ENCODE data around the gene PPP4R4.

The PPP4R4 gene, protein sequence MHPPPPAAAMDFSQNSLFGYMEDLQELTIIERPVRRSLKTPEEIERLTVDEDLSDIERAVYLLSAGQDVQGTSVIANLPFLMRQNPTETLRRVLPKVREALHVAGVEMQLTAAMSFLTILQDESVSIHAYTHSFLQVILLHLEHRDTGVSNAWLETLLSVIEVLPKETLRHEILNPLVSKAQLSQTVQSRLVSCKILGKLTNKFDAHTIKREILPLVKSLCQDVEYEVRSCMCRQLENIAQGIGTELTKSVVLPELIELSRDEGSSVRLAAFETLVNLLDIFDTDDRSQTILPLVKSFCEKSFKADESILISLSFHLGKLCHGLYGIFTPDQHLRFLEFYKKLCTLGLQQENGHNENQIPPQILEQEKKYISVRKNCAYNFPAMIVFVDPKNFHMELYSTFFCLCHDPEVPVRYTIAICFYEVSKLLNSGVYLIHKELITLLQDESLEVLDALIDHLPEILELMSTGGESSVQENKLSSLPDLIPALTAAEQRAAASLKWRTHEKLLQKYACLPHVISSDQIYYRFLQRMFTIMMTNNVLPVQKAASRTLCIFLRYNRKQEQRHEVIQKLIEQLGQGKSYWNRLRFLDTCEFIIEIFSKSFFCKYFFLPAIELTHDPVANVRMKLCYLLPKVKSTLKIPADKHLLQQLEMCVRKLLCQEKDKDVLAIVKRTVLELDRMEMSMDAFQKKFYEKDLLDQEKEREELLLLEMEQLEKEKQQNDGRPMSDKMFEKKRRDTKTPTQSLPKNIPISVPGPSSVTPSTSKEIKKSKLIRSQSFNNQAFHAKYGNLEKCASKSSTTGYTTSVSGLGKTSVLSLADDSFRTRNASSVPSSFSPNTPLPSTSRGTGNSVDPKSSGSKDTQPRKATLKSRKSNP

DNA sequence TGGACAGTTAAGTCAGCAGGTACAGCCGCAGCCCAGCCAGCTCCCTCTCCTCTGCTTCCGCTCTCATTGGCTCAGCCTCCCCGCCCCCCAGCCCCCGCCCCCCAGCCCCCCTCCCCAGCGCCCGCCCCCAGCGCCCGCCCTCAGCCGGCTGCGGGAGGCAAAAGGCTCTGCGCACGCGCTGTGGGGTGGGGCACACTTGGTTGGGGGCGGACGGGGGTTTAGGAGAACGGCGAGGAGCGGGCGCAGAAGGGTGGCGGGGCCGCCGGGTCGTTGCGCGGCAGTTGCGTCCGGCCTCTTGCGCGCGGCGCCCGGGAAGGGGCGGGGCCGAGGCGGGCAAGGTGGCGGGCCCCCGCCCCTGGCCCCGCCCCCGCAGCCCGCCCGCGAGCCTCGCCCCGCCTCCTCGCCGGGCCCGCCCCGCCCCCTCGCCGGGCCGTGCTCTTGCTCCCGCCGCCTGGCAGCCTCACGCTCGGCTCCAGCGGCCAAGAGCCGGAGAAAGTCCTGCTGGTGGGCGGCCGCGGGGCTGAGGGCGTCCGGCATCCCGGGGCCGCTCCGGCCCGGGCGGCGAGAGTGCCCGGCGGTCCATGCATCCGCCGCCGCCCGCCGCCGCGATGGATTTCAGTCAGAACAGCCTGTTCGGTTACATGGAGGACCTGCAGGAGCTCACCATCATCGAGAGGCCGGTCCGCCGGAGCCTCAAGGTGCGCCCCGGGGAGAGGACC lies at the start of gene PPP4R4:
PPP4R4 (plus strand) TSS at position 438 of the 719 bp plus-strand sequence; CDS start at position 582, 144 bp downstream.
- H4K20me1 ChIP-seq, result peaks cover 23% of the 10 kb centered on the region; the same call in 1 of the 2 replicates

DNA sequence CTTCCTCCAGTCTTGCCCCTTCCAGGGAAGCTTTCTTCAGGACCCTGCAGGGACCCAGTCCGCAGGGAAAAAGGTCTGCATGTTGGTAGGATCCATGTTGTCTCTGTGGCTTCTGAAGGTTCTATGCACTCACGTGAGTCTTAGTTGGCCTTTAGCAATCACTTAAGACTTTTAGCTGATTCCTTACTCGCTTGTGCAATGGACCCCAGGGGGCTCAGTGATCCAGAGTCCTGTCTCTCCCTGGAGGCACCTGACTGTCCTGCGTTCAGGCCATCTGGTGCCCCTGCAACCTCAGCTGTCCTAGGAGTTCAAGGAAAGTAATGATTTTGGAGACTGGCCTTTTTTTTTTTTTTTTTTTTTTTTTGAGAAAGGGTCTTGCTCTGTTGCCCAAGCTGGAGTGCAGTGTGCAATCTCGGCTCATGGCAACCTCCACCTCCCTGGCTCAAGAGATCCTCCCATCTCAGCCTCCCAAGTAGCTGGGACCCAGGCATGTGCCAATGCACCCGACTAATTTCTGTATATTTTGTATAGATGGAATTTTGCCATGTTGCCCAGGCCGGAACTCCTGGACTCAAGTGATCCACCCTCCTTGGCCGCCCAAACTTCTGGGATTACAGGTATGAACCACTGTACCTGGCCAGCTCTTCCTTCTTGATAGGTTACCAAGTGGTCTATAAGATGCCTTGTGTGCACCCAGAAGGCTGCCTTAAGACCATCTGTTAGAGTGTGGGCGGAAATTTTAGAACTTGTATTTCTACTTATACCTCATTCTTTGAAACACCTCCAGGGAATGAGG lies 49.3 kb upstream of the PPP4R4 start:
- Histone ChIP-seq H3K4me2 (peak overlapping the region; percentile 22; the same call in 1 of the 2 replicates), H3K4me3 (no peak overlapping the region)

More for the DNA sequence above, at the start of gene PPP4R4:
- Histone ChIP-seq H3K27me3 (peaks cover 40% of the 10 kb centered on the region), H3K27ac (peak within 1 kb of the TSS; percentile 60; the same call in 1 of the 2 replicates), H3K36me3 (no peaks in the 10 kb centered on the region), H3K9ac (peak within 1 kb of the TSS; percentile 70; the same call in 1 of the 2 replicates), H3K9me3 (no peaks in the 10 kb centered on the region), H3K4me1 (peaks cover 5% of the 10 kb centered on the region; the same call in 1 of the 2 replicates), H3K4me3 (peak within 1 kb of the TSS; percentile 75), H3K4me2 (peak within 1 kb of the TSS; percentile 94)
- no peak for TF ChIP-seq Cebpa-rat (IDR thresholded peaks at IDR 0.05)

DNA sequence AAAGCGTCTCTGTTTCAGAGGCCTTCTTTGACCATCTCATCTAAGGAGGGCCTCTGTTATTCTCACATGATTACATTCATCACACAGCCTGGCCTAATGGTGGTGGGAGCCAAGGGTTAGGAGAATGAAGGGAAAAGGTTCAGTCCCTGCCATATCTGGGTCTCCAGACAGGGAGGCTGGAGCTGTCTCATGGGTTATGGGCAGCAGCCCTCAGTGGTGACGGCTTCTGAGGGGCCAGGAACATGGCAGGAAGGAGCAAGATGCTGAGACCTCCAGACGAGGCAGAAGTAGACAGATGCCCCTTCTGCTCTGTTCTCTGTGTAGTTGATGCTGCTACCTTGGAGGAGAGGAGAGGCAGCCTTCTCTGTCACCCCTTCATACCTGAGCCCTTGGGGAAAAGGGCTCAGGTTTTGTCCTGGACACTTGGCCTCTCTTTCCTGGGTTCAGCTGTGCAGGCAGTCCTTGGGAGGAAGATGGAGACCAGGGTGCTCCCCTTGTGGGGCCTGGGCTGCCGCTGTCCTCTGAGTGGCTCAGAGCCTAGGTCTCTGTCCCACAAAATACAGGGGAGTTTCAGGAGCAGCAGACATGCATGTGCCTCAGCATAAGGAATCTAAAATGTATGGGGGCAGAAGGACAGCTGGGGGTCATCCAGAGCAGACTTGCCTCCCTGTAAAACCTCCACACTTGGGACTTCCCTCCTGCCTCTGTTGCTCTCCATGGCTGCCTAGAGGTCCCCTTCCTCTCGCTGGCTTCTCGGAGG lies 48.3 kb upstream of the PPP4R4 start:
- Histone ChIP-seq H3K9ac (no peak overlapping the region), H3K4me1 (peaks cover 18% of the 10 kb centered on the region), H3K36me3 (no peaks in the 10 kb centered on the region; the same call in 1 of the 2 replicates), H4K20me1 (no peaks in the 10 kb centered on the region), H3K4me2 (no peak overlapping the region), H3K9me3 (peaks cover 11% of the 10 kb centered on the region), H3K4me3 (no peak overlapping the region), H3K27me3 (no peaks in the 10 kb centered on the region), H3K27ac (no peak overlapping the region)
- no peak for TF ChIP-seq Cebpa-rat (IDR thresholded peaks at IDR 0.05)

More for the DNA sequence above, 49.3 kb upstream of the PPP4R4 start:
- no peak overlapping the region for H3K27ac ChIP-seq
- peaks cover 18% of the 10 kb centered on the region for H3K4me1 ChIP-seq
- no peaks in the 10 kb centered on the region for H3K27me3 ChIP-seq
- no peaks in the 10 kb centered on the region for H4K20me1 ChIP-seq
- no peak overlapping the region for H3K9ac ChIP-seq
- H3K36me3 ChIP-seq, result no peaks in the 10 kb centered on the region; the same call in 1 of the 2 replicates
- no peak for TF ChIP-seq Cebpa-rat (IDR thresholded peaks at IDR 0.05)
- H3K9me3 ChIP-seq, result peaks cover 22% of the 10 kb centered on the region

DNA sequence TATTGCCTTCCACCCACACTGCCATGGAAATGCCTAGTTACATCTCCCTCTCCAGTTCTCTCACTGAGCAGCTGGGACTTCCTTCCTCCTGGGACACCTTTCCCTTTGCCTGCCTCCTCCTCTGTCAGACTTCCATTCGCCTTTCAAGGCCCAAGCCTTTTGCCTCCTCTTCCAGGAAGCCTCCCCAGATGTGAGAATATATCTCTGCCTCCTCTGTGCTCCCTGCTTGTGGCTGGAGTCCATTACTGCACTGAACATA lies 47.8 kb upstream of the PPP4R4 start:
- Histone ChIP-seq H3K9me3 (peaks cover 6% of the 10 kb centered on the region; the same call in 1 of the 2 replicates), H3K4me1 (peaks cover 18% of the 10 kb centered on the region), H3K9ac (no peak overlapping the region), H4K20me1 (no peaks in the 10 kb centered on the region), H3K4me3 (no peak overlapping the region), H3K27me3 (no peaks in the 10 kb centered on the region), H3K27ac (no peak overlapping the region), H3K4me2 (no peak overlapping the region), H3K36me3 (no peaks in the 10 kb centered on the region; the same call in 1 of the 2 replicates)
- TF ChIP-seq Cebpa-rat (IDR thresholded peaks at IDR 0.05), result no peak

DNA sequence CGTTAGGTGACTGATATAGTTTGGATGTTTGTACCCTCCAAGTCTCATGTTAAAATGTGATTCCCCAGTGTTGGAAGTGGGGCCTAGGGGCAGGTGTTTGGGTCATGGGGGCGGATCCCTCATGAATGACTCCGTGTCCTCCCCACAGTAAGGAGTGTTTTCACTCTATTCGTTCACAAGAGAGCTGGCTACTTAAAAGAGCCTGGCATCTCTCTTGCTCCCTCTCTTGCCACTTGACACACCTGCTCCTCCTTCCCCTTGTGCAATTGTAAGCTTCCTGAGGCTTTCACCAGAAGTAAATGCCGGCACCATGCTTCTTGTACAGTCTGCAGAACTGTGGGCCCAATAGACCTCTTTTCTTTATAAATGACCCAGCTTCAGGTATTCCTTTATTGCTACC lies 47.3 kb upstream of the PPP4R4 start:
- TF ChIP-seq Cebpa-rat (IDR thresholded peaks at IDR 0.05), result no peak
- Histone ChIP-seq H3K9ac (no peak overlapping the region), H3K27ac (no peak overlapping the region), H4K20me1 (no peaks in the 10 kb centered on the region), H3K36me3 (no peaks in the 10 kb centered on the region; the same call in 1 of the 2 replicates), H3K4me2 (no peak overlapping the region), H3K4me1 (peaks cover 18% of the 10 kb centered on the region), H3K4me3 (no peak overlapping the region), H3K9me3 (peaks cover 6% of the 10 kb centered on the region; the same call in 1 of the 2 replicates), H3K27me3 (no peaks in the 10 kb centered on the region)

DNA sequence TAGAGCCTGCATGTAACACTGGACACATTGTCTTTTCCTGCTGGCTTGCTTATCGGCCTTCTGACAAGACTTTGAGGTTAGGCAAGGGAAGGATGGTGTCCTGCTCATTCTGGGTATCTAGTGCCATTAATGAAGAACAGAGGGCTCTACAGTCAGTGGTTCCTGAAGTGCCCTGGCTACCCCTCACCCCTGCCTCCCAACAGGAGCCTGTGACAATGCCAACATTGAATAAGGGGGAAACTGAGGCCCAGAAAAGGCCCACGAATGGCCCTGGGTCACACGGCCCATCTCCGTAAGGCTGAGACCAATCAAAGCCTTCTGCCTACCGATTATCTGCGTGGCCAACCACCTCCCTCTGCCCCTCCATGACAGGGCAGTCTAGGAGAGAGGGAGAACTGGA lies 46.8 kb upstream of the PPP4R4 start:
- Histone ChIP-seq H3K4me3 (no peak overlapping the region), H3K9me3 (peaks cover 6% of the 10 kb centered on the region; the same call in 1 of the 2 replicates), H4K20me1 (no peaks in the 10 kb centered on the region), H3K9ac (no peak overlapping the region), H3K4me2 (no peak overlapping the region), H3K27me3 (no peaks in the 10 kb centered on the region), H3K27ac (no peak overlapping the region), H3K4me1 (peaks cover 18% of the 10 kb centered on the region), H3K36me3 (no peaks in the 10 kb centered on the region; the same call in 1 of the 2 replicates)
- no peak for TF ChIP-seq Cebpa-rat (IDR thresholded peaks at IDR 0.05)

DNA sequence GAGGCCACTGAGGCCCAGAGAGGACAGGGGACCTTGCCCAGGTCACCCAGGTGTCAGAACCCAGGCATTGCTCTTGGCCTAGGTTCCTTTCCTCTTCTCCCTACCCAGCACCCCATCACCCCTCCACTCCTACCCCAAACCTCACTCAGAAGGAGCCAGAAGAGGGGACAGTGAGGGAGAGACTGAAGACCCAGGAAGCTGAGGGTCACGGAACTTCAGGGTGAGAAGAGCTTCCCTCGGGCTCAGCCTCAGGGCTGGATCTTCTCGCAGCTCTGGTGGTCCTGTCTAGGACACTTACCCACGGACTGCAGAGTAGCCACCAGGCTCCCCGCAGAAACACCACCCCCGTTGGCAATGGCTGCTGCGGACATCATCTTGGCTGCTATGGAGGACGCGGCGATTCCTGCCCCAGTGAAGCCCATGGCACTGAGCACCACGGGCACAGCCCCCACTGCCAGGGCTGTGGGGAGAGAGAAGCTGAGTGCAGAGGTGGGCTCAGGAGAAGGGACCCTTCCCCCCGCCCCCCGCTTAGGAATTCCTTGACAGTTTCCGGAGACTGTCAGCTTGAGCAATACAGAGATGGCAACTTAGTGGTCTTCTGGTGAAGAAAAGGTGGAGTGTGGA lies 45.8 kb upstream of the PPP4R4 start:
- peak overlapping the region; percentile 67; the same call in 1 of the 2 replicates for H3K4me3 ChIP-seq
- no peak overlapping the region for H3K9ac ChIP-seq

More for the DNA sequence above, 45.8 kb upstream of the PPP4R4 start:
- Histone ChIP-seq H3K27ac (no peak overlapping the region), H3K4me2 (peak overlapping the region; percentile 83), H3K27me3 (no peaks in the 10 kb centered on the region), H4K20me1 (no peaks in the 10 kb centered on the region), H3K9me3 (no peaks in the 10 kb centered on the region; the same call in 1 of the 2 replicates), H3K36me3 (no peaks in the 10 kb centered on the region; the same call in 1 of the 2 replicates), H3K4me1 (peaks cover 18% of the 10 kb centered on the region)
- TF ChIP-seq Cebpa-rat (IDR thresholded peaks at IDR 0.05), result no peak

All from BLaER1 (cell line).